Bone marrow (tissue), 2 donors: ENCODE data around the gene CEMIP2.
A peak's percentile ranks its signal among the peaks of the same experiment; 100 is the strongest.

Experiments
- DNase-seq, 2 donors: peaks; one replicate each; lab custom pipeline; 2025; lab: John Stamatoyannopoulos, UW

The CEMIP2 gene

DNA sequence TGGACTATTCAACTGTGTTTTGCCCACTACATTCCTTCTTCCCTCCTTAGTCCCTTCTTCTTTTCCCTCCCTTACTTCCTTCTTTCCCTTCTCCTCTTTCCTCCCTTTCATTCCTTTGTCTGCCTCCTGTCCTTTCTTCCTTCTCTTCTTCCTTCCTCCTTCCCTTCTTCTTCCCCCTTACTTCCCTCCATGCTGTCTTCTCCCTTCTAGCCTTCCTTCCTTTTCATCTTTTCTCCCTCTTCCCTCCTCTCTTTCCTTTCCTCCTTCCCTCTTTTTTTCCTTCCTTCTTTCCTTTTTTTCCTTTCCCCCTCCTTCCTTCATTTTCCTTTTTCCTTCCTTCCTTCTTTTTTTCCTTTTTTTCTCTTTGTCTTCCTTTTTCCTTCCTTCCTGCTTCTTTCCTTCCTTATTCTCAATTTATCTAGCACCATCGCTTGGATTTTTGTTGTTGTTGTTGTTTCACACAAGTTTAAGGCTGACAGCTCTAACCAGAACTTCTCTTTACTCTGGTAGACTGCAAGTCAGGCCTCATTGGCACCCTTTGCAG lies 123.4 kb downstream of the CEMIP2 start:
- DNase-seq = no peak

- no peak for DNase-seq
Measured at GRCh38 chr9:71643330-71643729, 125.0 kb downstream of the CEMIP2 start.

DNA sequence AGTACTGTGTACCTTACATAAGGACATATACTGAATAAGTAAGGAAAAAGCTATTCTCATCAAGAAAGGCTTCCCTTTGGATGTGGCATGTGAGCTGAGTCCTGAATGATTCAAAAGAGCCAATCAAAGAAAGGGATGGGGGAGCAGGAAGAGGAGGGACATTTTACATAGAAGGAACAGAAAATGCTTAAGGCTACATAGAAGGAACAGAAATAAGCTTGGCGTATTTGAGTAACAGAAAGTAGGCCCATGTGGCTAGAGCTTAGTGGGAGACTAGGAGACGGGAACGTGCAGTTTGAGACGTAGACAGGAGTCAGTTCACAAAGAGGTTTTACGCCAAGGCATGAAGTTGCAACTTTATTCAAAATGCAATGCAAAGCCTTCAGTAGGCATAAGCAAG lies 126.3 kb downstream of the CEMIP2 start:
- DNase-seq = no peak

DNA sequence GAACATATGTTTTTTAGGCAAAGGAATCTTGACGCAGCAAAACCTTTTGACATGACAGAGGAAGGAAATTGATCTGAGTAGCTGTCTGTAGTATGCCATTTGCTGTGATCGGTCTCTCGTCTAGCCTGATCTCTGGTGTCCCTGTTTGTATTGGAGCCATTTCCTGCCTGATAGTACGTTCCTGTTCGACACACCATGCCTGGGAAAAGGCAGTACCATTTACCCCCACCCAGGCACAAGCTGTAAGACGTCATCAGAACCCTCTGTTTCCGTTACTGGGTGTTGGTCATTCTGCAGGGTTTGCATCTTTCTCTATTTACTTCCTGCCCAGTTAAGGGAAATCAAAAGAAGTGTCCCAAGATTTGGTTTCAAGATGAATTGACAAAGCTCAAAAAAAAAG lies 129.7 kb downstream of the CEMIP2 start:
- DNase-seq = peak; percentile 3 to 21

DNA sequence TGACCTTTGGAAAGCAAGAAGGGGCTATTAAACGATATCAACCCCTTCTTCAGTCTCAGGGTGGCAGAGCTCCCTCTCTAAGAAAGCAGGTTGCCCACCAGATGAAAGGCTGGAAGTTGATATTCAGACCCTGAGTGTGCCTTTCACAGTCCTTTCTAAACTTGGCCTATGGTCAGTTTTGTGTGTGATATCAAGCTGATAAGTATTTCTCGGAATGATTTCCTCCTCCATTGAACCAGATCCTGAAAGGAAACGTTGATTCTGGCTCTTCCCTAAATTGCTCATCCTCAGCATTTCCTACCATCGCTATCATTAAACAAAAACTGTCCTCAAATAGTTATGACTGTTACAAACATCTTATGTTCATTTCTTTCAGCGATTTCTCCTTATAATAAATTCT lies 130.4 kb downstream of the CEMIP2 start:
- DNase-seq = no peak

DNA sequence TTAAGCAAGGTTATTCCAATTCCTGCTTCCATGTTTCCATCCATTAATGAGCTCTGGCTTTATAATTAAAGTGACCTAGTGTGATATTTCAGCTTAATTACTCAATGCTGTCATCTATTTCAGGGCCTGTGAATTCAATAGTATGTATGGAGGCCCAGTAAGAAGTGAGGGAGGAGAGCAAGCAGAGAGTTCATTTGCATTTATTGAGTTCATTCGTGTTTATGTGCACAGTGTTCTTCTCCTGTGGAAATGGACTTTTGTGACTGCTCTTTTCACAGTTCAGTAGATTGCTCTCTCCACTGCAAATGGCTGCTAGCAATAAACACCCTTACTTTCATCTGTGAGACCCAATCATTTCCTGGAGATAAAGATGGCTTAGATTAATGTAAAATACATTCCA lies 130.9 kb downstream of the CEMIP2 start:
- no peak for DNase-seq

DNA sequence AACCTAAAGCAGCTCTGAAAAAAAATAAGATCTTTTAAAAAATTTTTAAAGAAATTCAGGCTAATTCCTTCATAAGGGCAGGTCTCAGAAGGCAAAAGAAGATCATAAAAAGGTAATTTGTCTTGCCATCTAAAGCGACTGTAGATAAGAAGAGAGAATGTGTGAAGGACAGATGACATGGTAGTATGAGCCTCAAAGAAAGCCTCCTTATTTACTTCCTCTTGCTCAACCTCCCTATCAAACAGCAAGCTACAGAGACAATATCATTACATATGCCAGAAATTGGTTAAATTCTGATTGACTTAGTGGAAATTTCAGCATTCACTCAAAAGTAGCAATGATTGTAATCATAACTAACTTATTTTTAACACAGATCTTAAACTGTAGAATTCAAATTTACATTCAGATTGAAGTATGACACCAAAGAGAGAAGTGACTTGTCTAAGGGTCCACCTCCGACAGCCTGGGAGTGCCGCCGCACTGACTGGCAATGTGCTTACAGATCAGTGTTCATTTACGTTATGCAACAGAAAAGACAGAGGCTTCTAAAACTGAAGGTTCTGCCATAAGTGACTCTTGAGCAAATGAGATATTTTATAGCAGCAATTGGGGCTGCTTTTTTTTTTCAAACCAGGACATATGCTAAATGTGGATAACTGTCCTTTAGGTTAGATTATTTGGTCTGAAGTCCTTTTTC lies 132.0 kb downstream of the CEMIP2 start:
- no peak for DNase-seq

DNA sequence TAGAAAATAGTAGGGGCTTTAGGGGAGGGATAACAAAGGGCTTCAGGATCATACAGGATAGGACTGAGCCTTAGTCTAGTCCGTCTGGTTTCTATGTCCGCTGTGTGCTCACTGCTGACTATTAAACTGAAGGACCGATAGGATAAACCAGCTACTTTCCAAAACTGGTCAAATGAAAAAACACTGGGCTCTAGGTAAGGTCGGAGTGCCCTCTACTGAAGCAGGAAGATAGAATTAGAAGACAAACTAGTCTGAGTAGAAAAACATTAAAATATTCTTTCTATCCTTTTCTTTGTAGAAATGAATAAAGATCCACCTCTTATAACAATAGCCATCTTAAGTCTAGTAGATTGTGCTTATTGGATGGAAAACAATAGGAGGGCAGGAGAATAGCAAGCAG lies 133.6 kb downstream of the CEMIP2 start:
- DNase-seq = no peak
